ENCODE results near the gene C19orf81. TPM values are rescaled to one million over a fixed set of nuclear protein-coding genes. Genes with fewer than 3 reads are reported as not detected.
A peak's percentile ranks its signal among the peaks of the same experiment; 100 is the strongest.

Gene C19orf81
- total and polyA plus RNA-seq, 2 of the 4 experiments (the other 2 are of a cell fraction) = 0.31 TPM; not detected in 1

DNA sequence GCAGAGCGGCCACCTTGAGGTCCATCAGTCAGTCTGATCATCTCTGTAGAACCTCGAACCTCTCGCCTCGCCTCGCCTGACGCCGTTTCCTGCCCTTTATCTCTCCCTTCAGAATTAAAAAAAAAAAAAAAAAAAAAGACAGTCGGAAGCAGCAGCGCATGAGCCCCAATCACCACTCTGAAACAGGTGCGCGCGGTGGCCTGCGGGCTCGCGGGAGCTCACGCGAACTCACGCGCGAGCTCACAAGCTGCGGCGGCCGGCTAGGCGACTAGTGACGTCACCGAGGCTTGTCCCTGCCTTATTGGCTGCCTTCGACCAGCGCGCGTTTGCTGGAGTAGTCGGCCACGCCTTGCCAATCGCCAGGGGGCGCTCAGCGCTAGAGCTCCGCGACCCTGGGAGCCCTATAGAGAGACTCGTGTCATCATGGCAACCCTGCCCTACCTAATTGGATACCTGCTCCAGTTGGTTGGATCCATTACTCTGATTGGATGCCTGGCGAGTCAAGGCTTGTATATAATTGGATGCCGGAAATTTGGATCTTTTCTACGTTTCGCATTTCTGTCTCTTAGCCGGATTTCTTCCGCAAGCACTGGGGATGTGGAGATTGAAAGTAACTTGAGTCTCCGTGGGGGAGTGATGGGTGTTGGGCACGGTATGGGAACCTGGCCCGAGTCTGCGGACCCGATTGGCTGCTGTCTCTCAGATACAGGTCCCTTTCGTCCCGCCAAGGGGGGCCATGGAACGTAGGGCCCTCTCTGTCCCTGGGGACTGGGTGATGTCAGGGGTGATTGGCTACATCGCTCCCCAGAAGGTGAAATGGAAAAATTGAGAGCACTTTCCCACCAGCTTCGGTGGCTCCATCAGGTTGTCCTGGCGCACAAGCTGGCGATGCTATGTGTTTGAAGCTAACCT lies 41.1 kb upstream of the C19orf81 start:
- no peaks in the 10 kb centered on the region for H4K20me1 ChIP-seq (ENCODE audit: insufficient read depth, low read length)
- no peaks in the 10 kb centered on the region for H3K9me1 ChIP-seq (ENCODE audit: insufficient read depth, low read length)
- no peaks in the 10 kb centered on the region for H3K79me1 ChIP-seq (ENCODE audit: low read depth in 1 of 2, low read length in 2 of 2)
- H3K4ac ChIP-seq (ENCODE audit: low read depth, low read length) = no peak overlapping the region
- H3K18ac ChIP-seq (ENCODE audit: low read depth, low read length) = no peak overlapping the region
- H3K27ac ChIP-seq (ENCODE audit: insufficient read depth, low read length) = no peak overlapping the region
- no peak overlapping the region for H2AK9ac ChIP-seq (replicated peaks; ENCODE audit: low read depth, low read length, poor library complexity)
- ChIA-PET CTCF (no interaction called here), POLR2A (ENCODE audit: unreplicated experiment) (no interaction called here)
- no peak overlapping the region for H4K5ac ChIP-seq (ENCODE audit: low read depth, low read length)
- DNase-seq (peak; percentile 67), ATAC-seq (ENCODE audit: low read depth) (peak; percentile 84)
- BruUV-seq (replicated peaks) = no TSS peak
- H4K8ac ChIP-seq (ENCODE audit: low read depth in 2 of 2, low read length in 2 of 2) = no peak overlapping the region
- H2BK120ac ChIP-seq (ENCODE audit: low read depth, low read length) = no peak overlapping the region
- H3K9ac ChIP-seq (ENCODE audit: low read depth, low read length) = no peak overlapping the region
- intact Hi-C loops (cut with micrococcal nuclease) = no loop called here
- no peak overlapping the region for H3K4me3 ChIP-seq (ENCODE audit: insufficient read depth, low read depth, low read length)
- no peak overlapping the region for H2AK5ac ChIP-seq (ENCODE audit: low read depth, low read length)
- dilution Hi-C loops (cut with HindIII; ENCODE audit: low sequenced_read_pairs, unreplicated experiment) = no loop called here
- 37% methylated on average over 13 of the region's 56 CpGs; no CpG with 5 or more reads in 1 of the 2 experiments for WGBS, 2 experiments (ENCODE audit: extremely low coverage in 2 of 2, insufficient read length in 1 of 2)
- H2BK5ac ChIP-seq (ENCODE audit: low read depth, low read length, poor library complexity, severe bottlenecking) = no peak overlapping the region
- no peak overlapping the region for H3K56ac ChIP-seq (ENCODE audit: extremely low read depth, insufficient read depth, low read length)
- no peak overlapping the region for H3K14ac ChIP-seq (replicated peaks; ENCODE audit: low read depth, low read length)
- no peak overlapping the region for H4K91ac ChIP-seq (ENCODE audit: insufficient read depth, low read depth, low read length)
- H3K9me3 ChIP-seq (ENCODE audit: control insufficient read depth, insufficient read depth, low read length) = peaks cover 4% of the 10 kb centered on the region; the same call in 1 of the 2 replicates
- no peaks in the 10 kb centered on the region for H3K27me3 ChIP-seq (ENCODE audit: control insufficient read depth, insufficient read depth, low read length)
- H3K4me1 ChIP-seq (ENCODE audit: control insufficient read depth, insufficient read depth, low read length) = no peaks in the 10 kb centered on the region
- no peak overlapping the region for H2BK15ac ChIP-seq (ENCODE audit: low read depth, low read length)
- H3K4me2 ChIP-seq (ENCODE audit: low read depth, low read length) = peak overlapping the region; percentile 54
- no peak overlapping the region for H3K23ac ChIP-seq (ENCODE audit: low read depth, low read length)
- in situ Hi-C loops (cut with MboI; ENCODE audit: low sequenced_read_pairs) = no loop called here
- H3K36me3 ChIP-seq (ENCODE audit: control insufficient read depth, insufficient read depth, low read length) = no peaks in the 10 kb centered on the region
- H2AFZ ChIP-seq (replicated peaks; ENCODE audit: low read length, poor library complexity) = peak overlapping the region; percentile 64
- H2BK20ac ChIP-seq (ENCODE audit: low read depth, low read length) = no peak overlapping the region
- TF ChIP-seq RCOR1 (IDR thresholded peaks at IDR 0.05; ENCODE audit: insufficient replicate concordance, low read length) (no peak), FOS (IDR thresholded peaks at IDR 0.05; ENCODE audit: low read depth, low read length) (no peak), CEBPB (IDR thresholded peaks at IDR 0.05; ENCODE audit: low read depth, low read length) (no peak), MAFK (IDR thresholded peaks at IDR 0.05; ENCODE audit: low read depth, low read length) (no peak), CHD1 (IDR thresholded peaks at IDR 0.05; ENCODE audit: low read depth, low read length) (no peak), BHLHE40 (IDR thresholded peaks at IDR 0.05; ENCODE audit: low read depth, low read length) (no peak), NFE2L2 (IDR thresholded peaks at IDR 0.05; ENCODE audit: low read depth, low read length) (no peak), MAZ (IDR thresholded peaks at IDR 0.05; ENCODE audit: borderline replicate concordance, low read depth, low read length) (no peak), RFX5 (IDR thresholded peaks at IDR 0.05; ENCODE audit: low read depth, low read length) (peak; percentile 98), SMC3 (IDR thresholded peaks at IDR 0.05; ENCODE audit: low read depth, low read length) (peak; percentile 15; the same call in 1 of the 2 replicates), RAD21 (IDR thresholded peaks at IDR 0.05; ENCODE audit: low read length) (peak; percentile 45), POLR2A (IDR thresholded peaks at IDR 0.05; ENCODE audit: low read depth, low read length) (no peak)
- TF ChIP-seq, protein P1, sequence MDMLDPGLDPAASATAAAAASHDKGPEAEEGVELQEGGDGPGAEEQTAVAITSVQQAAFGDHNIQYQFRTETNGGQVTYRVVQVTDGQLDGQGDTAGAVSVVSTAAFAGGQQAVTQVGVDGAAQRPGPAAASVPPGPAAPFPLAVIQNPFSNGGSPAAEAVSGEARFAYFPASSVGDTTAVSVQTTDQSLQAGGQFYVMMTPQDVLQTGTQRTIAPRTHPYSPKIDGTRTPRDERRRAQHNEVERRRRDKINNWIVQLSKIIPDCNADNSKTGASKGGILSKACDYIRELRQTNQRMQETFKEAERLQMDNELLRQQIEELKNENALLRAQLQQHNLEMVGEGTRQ (IDR thresholded peaks at IDR 0.05; ENCODE audit: low read depth, low read length) = no peak
- TF ChIP-seq, protein P2, sequence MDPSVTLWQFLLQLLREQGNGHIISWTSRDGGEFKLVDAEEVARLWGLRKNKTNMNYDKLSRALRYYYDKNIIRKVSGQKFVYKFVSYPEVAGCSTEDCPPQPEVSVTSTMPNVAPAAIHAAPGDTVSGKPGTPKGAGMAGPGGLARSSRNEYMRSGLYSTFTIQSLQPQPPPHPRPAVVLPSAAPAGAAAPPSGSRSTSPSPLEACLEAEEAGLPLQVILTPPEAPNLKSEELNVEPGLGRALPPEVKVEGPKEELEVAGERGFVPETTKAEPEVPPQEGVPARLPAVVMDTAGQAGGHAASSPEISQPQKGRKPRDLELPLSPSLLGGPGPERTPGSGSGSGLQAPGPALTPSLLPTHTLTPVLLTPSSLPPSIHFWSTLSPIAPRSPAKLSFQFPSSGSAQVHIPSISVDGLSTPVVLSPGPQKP (IDR thresholded peaks at IDR 0.05; ENCODE audit: borderline replicate concordance, low read depth, low read length) = no peak
- TF ChIP-seq, protein P3, sequence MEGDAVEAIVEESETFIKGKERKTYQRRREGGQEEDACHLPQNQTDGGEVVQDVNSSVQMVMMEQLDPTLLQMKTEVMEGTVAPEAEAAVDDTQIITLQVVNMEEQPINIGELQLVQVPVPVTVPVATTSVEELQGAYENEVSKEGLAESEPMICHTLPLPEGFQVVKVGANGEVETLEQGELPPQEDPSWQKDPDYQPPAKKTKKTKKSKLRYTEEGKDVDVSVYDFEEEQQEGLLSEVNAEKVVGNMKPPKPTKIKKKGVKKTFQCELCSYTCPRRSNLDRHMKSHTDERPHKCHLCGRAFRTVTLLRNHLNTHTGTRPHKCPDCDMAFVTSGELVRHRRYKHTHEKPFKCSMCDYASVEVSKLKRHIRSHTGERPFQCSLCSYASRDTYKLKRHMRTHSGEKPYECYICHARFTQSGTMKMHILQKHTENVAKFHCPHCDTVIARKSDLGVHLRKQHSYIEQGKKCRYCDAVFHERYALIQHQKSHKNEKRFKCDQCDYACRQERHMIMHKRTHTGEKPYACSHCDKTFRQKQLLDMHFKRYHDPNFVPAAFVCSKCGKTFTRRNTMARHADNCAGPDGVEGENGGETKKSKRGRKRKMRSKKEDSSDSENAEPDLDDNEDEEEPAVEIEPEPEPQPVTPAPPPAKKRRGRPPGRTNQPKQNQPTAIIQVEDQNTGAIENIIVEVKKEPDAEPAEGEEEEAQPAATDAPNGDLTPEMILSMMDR (conservative IDR thresholded peaks at IDR 0.05; ENCODE audit: low read depth, low read length) = peak; percentile 49
